Cortex of kidney (tissue), 1 donor: ENCODE measurements around the gene ARHGEF10L.

Source experiments
- DNase-seq: peaks from one replicate; lab custom pipeline; 2025; lab: John Stamatoyannopoulos, UW

ARHGEF10L gene

GRCh38 chr1:17591814-17592430 is 52.4 kb downstream of the ARHGEF10L start:
- DNase-seq = no peak

- no peak for DNase-seq
Observed at GRCh38 chr1:17594026-17594425, 54.5 kb downstream of the ARHGEF10L start.

- no peak for DNase-seq
Observed at GRCh38 chr1:17594690-17595601, 55.4 kb downstream of the ARHGEF10L start.

- no peak for DNase-seq
Observed at GRCh38 chr1:17595602-17595925, 56.1 kb downstream of the ARHGEF10L start.

- DNase-seq = no peak
Observed at GRCh38 chr1:17596186-17596585, 56.7 kb downstream of the ARHGEF10L start.

- no peak for DNase-seq
Observed at GRCh38 chr1:17596651-17597509, 57.4 kb downstream of the ARHGEF10L start.

- no peak for DNase-seq
Observed at GRCh38 chr1:17597651-17598050, 58.2 kb downstream of the ARHGEF10L start.

- no peak for DNase-seq
Observed at GRCh38 chr1:17598251-17598650, 58.8 kb downstream of the ARHGEF10L start.

GRCh38 chr1:17599291-17599953 is 59.9 kb downstream of the ARHGEF10L start:
- DNase-seq = no peak

- no peak for DNase-seq
Observed at GRCh38 chr1:17599954-17600300, 60.4 kb downstream of the ARHGEF10L start.

- DNase-seq = no peak
Observed at GRCh38 chr1:17600321-17600720, 60.8 kb downstream of the ARHGEF10L start.

GRCh38 chr1:17601643-17602382 is 62.3 kb downstream of the ARHGEF10L start:
- no peak for DNase-seq

- DNase-seq = no peak
Observed at GRCh38 chr1:17603091-17603841, 63.8 kb downstream of the ARHGEF10L start.

GRCh38 chr1:17605582-17606344 is 66.3 kb downstream of the ARHGEF10L start:
- no peak for DNase-seq

GRCh38 chr1:17606826-17607440 is 67.4 kb downstream of the ARHGEF10L start:
- DNase-seq = no peak

- DNase-seq = no peak
Observed at GRCh38 chr1:17607644-17608581, 68.4 kb downstream of the ARHGEF10L start.

- no peak for DNase-seq
Observed at GRCh38 chr1:17609529-17609928, 70.0 kb downstream of the ARHGEF10L start.

GRCh38 chr1:17610085-17610484 is 70.6 kb downstream of the ARHGEF10L start:
- no peak for DNase-seq
